GM18868 (cell line): Measurements from ENCODE around the gene ARID1B.

Experiments
- ATAC-seq: cut with Tn5 transposase; IDR thresholded peaks from one replicate; pipeline ENCODE4 v1.9.1; 2021; ENCODE audit warnings: mild to moderate bottlenecking, moderate library complexity; ENCODE audit not compliant: unreplicated experiment

The ARID1B gene

GRCh38 chr6:157168471-157168870 is 391.3 kb downstream of the ARID1B start:
- ATAC-seq, result no peak

DNA sequence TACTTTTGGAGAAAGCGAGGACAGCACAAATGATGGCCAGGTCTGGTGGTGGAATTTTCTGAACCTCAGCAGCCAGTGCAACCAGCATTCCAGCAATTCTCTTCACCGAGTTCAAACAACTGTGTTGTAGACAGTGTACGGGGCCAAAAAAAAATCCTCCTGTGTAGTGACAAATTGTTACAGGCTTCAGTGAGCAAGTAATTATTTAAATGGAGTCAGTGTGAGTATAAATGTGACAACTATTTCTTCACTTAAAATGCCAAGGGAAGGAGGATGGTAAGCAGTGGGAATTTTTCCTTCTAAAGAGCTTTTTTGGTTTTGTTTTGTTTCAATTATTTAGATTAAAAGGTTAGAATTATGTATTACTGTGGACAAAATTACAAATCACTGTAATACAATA is 392.0 kb downstream of the ARID1B start:
- ATAC-seq, result no peak

- no peak for ATAC-seq
Observed at GRCh38 chr6:157169656-157170055, 392.5 kb downstream of the ARID1B start.

GRCh38 chr6:157170535-157170934 is 393.4 kb downstream of the ARID1B start:
- ATAC-seq, result no peak

GRCh38 chr6:157171801-157172200 is 394.6 kb downstream of the ARID1B start:
- no peak for ATAC-seq

DNA sequence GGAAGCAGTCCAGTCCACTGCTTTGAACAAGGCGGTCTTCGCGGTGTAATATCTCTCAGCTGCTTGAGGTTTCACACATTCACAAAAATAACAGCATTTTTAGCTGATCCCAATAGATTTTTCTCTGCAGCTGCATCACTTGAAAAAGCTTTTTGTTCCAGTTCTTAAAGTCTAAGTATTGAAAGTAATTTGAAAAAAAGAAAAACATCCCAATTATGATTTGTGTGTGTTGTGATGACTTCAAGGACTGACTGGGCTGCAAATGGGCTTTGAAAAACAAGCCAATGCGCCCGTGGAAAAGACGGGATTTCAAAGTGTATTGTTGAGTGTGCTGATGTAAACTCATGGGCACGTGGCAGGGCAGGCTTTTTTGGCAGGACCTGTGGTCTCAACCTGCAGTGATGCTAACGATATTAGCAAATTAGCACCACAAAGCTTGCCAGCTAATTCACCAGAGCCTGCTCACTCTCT is 395.1 kb downstream of the ARID1B start:
- ATAC-seq, result no peak

GRCh38 chr6:157172830-157173536 is 395.8 kb downstream of the ARID1B start:
- ATAC-seq, result no peak

DNA sequence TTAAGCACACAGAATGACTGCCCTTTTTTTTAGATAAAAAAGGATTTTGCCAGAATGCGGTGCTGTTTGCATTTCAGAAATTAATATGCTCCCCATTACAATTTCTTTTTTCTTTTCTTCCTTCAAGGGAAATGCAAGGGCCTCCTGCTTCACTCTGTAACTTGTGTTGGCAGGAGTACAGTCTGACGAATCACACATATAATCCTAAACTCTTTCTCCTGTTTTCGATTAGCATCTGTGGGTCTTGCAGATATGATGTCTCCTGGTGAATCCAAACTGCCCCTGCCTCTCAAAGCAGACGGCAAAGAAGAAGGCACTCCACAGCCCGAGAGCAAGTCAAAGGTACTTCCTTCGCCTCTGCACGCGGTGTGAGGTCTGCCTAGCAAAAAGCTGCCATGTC is 396.6 kb downstream of the ARID1B start:
- no peak for ATAC-seq

DNA sequence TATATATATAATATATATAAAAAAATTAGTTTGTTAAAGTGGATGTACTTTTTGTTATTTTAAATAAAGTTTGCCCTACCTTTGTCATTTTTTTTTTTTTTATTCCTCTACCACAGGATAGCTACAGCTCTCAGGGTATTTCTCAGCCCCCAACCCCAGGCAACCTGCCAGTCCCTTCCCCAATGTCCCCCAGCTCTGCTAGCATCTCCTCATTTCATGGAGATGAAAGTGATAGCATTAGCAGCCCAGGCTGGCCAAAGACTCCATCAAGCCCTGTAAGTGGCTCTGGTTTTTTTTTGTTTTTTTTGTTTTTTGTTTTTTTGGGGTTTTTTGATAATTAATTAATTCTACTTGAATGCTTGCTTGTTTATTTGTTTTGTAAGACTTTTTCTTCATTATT is 397.6 kb downstream of the ARID1B start:
- ATAC-seq, result no peak

DNA sequence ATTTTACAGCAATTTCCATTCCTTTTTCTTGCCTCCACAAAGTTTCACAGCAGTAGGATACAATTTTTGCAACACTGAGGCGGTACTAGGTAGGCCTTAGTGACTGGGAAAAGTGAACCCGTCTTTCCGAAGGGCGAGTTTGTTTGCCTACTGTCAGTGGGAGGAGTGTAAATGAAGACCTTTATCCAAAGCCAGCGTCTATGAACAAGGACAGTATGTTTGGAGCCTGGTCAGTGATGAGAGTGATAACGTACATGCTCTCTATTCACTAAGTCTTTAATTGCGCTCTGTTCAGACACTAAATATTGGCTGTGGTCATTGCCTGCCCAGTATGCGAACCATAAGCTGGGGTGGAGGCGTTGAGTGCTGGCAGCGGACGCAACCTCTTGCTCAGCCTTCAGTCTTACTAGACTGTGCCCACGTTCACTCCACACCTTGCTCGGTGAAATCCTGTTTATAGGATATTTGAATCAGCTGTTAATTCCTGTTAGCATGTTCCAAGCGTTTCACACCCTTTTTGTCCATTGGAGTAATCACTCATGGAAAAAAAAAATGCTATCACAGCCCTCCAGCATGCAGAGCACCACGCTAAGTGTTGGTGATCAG is 400.7 kb downstream of the ARID1B start:
- no peak for ATAC-seq

GRCh38 chr6:157181649-157182048 is 404.5 kb downstream of the ARID1B start:
- no peak for ATAC-seq

DNA sequence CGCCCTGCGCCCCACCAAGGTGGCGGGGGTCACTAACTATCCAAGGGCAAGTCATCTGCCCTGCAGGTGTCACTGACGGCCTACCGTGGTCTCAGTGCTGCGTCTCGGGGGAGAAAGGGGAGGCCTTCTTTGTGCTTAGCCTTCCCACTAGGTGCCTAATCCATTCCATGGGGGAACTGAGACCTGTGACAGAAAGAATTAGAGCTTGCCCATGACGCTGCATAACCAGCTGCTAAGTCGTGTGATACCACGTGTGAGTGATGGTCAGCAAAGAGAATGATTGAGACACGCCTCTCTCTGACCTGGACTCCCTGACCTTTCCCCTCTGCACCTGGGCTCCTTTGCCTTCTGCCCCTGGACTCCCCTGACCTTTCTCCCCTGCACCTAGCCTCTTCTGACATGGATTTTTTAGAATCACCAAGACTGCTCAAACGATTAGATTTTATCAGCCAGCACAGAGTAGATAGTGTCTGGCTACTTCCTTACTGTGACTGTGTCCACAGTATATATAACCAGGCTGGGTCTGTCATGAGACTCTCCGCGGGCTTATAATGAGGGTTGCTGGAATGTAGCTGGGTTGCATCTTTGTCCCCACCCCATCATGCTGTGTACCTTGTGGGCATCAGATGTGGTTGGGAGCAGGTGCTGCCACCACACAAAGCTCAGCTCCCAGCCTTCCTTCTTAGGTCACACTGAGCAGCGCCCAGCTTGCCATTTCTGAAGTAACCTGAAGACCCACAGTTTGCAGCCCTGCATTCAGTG is 405.5 kb downstream of the ARID1B start:
- ATAC-seq, result no peak

GRCh38 chr6:157184202-157185015 is 407.2 kb downstream of the ARID1B start:
- peak; percentile 68 for ATAC-seq

DNA sequence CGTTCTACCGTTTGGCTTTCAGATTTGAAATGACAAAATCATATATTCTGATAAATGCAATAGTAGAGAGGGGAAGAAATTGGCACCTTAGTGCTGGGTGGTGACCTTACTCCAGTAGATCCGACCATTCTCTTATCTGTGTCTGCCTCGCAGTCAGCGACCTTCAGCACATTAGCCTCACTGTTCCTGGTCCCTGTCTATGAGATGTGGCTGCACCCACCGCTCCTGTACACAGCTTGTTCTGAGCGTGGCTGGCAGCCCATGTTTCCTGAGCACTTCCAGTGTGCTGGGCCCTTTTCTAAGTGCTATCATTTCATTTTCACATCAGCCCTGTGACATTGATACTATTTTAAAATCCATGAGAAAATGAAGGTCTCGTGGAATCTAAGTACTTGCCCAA is 408.0 kb downstream of the ARID1B start:
- no peak for ATAC-seq

GRCh38 chr6:157185986-157186385 is 408.8 kb downstream of the ARID1B start:
- no peak for ATAC-seq

- ATAC-seq, result no peak
Observed at GRCh38 chr6:157186785-157187181, 409.6 kb downstream of the ARID1B start.

DNA sequence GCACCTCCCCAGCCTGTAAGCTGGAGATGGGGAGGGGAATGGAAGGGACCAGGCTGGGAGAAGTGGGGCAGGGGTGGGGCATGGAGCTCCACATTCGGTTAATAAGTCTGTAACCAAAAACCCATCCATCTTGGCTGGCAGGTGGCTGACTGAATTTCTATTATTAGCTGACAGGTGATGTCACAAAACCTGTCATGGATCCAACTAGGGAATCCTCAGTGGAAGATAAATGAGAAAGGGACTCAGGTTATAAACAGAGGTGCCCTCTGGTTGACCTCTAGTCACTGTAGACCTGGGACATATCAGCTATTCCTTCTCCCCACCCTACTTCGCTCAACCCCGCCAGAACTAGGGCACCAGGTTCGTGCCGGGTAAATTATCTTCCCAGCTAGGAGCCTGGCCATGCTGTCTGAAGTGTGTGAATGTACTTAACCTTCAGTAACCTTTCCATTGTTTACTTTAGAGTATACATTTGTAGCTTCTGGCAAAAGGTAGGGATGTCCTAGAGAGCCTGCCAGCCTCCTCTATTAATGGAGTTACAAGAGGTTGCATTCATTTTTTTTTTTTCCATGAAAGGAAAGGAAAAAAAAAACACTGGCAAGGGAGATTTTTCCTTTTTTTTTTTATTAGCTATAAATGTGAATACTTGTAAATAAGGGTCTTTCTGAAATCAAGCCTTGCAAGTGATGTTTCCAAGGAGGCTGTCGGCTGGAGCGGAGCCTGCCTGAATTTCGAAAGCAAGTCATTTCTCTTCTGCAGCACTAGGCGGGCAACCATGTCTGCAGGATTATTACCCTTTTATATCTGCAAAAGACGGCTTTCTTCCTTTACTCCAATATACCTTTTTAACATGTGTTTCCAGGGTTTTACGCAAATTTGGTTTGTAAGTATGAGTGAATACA is 410.3 kb downstream of the ARID1B start:
- ATAC-seq, result no peak

GRCh38 chr6:157188213-157188612 is 411.0 kb downstream of the ARID1B start:
- no peak for ATAC-seq

GRCh38 chr6:157193443-157193996 is 416.3 kb downstream of the ARID1B start:
- no peak for ATAC-seq

DNA sequence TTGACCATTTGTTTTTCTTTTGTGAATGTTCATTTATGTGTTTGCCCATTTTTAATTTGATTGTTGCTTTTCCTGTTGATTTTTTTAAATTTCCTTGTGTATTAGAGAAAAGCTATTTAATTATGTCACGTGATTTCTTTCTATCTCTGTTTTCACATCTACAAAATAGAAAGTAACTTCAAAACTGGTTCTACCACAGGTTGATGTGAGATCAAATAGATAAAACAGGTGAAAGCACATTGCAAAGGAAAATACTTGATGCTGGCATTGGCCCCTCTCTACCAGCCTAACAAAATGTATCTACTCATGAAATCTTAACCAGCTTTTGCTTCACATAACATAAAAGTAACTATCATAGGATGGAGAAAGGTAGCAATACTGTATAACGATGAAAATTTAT is 416.9 kb downstream of the ARID1B start:
- ATAC-seq, result no peak
